DND-41 (cell line): ENCODE measurements around the gene OR52A1.
"Not testable (repeated sequence)": the region's sequence is repeated elsewhere in the genome, so short reads cannot be mapped to it uniquely, and the experiment has no call there.

Experiments used
- ATAC-seq: fragments of 200-7000 bp; cut with Tn5 transposase; 3 replicates; pipeline ENCODE4 v1.9.1; 2021; ENCODE audit warnings: low read depth; ENCODE audit not compliant: insufficient read depth
- DNase-seq: peaks from one replicate; pipeline ENCODE4 v3.0.0-alpha.2; 2020
- H2AFZ ChIP-seq: 2 replicates; pipeline ENCODE4 v1.6.0; 2012; ENCODE audit warnings: low read depth, low read length
- H3K27ac ChIP-seq: 2 replicates; pipeline ENCODE4 v1.5.1; 2012; ENCODE audit warnings: low read length, inconsistent platforms
- H3K27me3 ChIP-seq: fragments of 200-600 bp; sonication (generic); 2 replicates; pipeline ENCODE4 v1.6.0; 2012; ENCODE audit warnings: low read length, mild to moderate bottlenecking, inconsistent platforms; ENCODE audit not compliant: insufficient read depth, poor library complexity
- H3K36me3 ChIP-seq: 2 replicates; pipeline ENCODE4 v1.5.1; 2012; ENCODE audit warnings: low read length, inconsistent platforms; ENCODE audit not compliant: insufficient read depth
- H3K4me1 ChIP-seq: 2 replicates; pipeline ENCODE4 v1.5.1; 2012; ENCODE audit warnings: mild to moderate bottlenecking, low read length; ENCODE audit not compliant: insufficient read depth
- H3K4me2 ChIP-seq: 2 replicates; pipeline ENCODE4 v1.6.0; 2012; ENCODE audit warnings: mild to moderate bottlenecking, moderate library complexity, low read length, inconsistent platforms; ENCODE audit not compliant: insufficient read depth
- H3K4me3 ChIP-seq, 2 experiments: fragments of 200-600 bp in 1 of 2; shearing (Covaris generic) in 1 of 2; 2 replicates each; pipeline ENCODE4 v1.5.1; 2012 to 2016; ENCODE audit warnings: inconsistent platforms in 2 of 2, low read length in 2 of 2, mild to moderate bottlenecking in 2 of 2, low read depth in 1 of 2, moderate library complexity in 1 of 2
- H3K79me2 ChIP-seq: 2 replicates; pipeline ENCODE4 v1.6.0; 2012; ENCODE audit warnings: low read length, inconsistent platforms; ENCODE audit not compliant: insufficient read depth
- H3K9ac ChIP-seq: 2 replicates; pipeline ENCODE4 v1.6.0; 2012; ENCODE audit warnings: low read depth, mild to moderate bottlenecking, inconsistent platforms, low read length, moderate library complexity
- H3K9me3 ChIP-seq: 2 replicates; pipeline ENCODE4 v1.5.1; 2012; ENCODE audit warnings: low read length, moderate library complexity, mild to moderate bottlenecking, inconsistent platforms; ENCODE audit not compliant: insufficient read depth, severe bottlenecking
- H4K20me1 ChIP-seq: 2 replicates; pipeline ENCODE4 v1.6.0; 2012; ENCODE audit warnings: low read length; ENCODE audit not compliant: insufficient read depth
- EZH2 ChIP-seq: IDR thresholded peaks from 3 replicates; pipeline ENCODE4 v1.6.1; 2012; ENCODE audit warnings: borderline replicate concordance, low read depth, mild to moderate bottlenecking, moderate library complexity, low read length, inconsistent platforms; ENCODE audit not compliant: severe bottlenecking
- TF ChIP-seq, protein P1 (sequence below): IDR thresholded peaks from 2 replicates; pipeline ENCODE4 v1.5.1; 2012; ENCODE audit warnings: borderline replicate concordance, low read length, moderate library complexity, mild to moderate bottlenecking; ENCODE audit not compliant: poor library complexity, severe bottlenecking; ENCODE audit errors: extremely low read depth

The OR52A1 gene

DNA sequence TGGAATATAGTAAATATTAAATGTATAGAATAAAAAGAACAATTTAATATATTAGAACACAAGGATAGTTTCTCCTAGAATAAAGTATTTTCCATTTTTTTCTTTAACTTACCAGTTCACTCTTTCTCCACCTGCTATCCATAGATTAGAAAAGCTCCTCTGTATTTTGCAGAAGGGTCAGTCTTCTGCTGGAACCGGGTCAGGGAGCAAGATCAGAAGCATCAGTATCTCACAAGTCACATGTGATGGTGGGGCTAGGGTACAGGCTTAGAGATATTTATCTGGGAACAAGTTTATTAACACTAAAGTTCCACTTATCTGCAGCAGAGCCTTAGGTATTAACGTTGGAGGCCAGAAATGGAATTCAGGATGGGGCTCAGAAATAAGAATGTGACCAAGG, 17.3 kb upstream of the OR52A1 start:
- no peak for ATAC-seq
- no peak overlapping the region for H3K9ac ChIP-seq

DNA sequence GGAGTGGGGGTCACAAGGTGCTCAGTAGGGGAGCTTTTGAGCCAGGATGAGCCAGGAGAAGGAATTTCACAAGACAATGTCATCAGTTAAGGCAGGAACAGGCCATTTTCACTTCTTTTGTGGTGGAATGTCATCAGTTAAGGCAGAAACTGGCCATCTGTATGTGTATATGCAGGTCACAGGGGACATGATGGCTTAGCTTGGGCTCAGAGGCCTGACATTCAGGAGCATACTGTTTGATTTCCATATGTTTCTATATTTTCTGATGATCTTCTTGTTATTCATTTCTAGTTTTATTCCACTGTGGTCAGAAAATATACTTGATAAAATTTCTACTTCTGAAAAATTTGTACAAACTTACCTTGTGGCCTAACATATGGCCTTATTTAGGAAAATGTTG, 11.3 kb upstream of the OR52A1 start:
- H3K4me2 ChIP-seq, H3K4me1 ChIP-seq, H4K20me1 ChIP-seq, H3K36me3 ChIP-seq, H3K9me3 ChIP-seq, H3K4me3 ChIP-seq, DNase-seq, H3K27me3 ChIP-seq, H3K9ac ChIP-seq, H3K79me2 ChIP-seq, ATAC-seq, H2AFZ ChIP-seq, H3K27ac ChIP-seq: not testable (repeated sequence)

More for the DNA sequence above, 17.3 kb upstream of the OR52A1 start:
- Histone ChIP-seq H3K4me2 (no peak overlapping the region), H3K79me2 (no peaks in the 10 kb centered on the region), H2AFZ (no peak overlapping the region), H3K27ac (no peak overlapping the region), H3K27me3 (no peaks in the 10 kb centered on the region), H3K4me1 (no peaks in the 10 kb centered on the region), H3K9me3 (no peaks in the 10 kb centered on the region), H3K36me3 (no peaks in the 10 kb centered on the region), H3K4me3 (no peak overlapping the region), H4K20me1 (no peaks in the 10 kb centered on the region)
- TF ChIP-seq, protein P1, sequence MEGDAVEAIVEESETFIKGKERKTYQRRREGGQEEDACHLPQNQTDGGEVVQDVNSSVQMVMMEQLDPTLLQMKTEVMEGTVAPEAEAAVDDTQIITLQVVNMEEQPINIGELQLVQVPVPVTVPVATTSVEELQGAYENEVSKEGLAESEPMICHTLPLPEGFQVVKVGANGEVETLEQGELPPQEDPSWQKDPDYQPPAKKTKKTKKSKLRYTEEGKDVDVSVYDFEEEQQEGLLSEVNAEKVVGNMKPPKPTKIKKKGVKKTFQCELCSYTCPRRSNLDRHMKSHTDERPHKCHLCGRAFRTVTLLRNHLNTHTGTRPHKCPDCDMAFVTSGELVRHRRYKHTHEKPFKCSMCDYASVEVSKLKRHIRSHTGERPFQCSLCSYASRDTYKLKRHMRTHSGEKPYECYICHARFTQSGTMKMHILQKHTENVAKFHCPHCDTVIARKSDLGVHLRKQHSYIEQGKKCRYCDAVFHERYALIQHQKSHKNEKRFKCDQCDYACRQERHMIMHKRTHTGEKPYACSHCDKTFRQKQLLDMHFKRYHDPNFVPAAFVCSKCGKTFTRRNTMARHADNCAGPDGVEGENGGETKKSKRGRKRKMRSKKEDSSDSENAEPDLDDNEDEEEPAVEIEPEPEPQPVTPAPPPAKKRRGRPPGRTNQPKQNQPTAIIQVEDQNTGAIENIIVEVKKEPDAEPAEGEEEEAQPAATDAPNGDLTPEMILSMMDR = no peak
- TF ChIP-seq EZH2 = no peak
- DNase-seq = no peak

DNA sequence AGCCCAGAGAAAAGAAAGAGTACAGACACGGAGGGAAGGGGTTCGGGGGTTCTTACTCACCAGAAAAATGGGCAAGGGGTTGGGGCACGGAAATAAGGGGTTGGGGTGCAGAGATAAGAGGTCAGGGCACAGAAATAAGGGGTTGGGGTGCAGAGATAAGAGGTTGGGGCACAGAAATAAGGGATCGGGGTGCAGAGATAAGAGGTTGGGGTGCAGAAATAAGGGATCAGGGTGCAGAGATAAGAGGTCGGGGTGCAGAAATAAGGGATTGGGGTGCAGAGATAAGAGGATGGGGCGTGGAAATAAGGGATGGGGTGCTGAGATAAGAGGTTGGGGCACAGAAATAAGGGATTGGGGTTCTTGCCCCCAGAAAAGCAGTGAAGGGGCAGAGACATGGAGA, 10.2 kb upstream of the OR52A1 start:
- not testable (repeated sequence) for H3K9me3 ChIP-seq, H2AFZ ChIP-seq, DNase-seq, H3K4me3 ChIP-seq, H3K9ac ChIP-seq, H3K4me2 ChIP-seq, H3K36me3 ChIP-seq, H4K20me1 ChIP-seq, H3K79me2 ChIP-seq, ATAC-seq, H3K4me1 ChIP-seq, H3K27me3 ChIP-seq, H3K27ac ChIP-seq

DNA sequence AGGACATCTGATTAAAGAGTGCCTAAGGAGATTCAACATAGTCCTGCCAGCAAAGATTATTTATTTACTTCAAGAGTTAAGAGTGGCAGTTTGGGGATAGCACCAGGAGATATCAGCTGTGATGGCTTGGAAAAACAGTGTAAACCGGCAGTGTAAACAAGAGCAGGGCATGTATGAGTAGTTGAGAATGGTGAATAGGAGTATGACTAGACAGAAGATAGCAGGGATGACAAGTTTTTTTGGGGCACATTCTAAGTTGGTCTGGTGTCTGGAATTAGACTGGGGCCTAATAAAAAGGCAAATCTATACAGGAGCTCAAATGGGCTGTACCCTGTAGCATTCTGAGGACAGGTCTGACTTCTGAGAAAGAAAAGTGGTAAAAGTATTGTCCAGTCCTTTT, 6.5 kb upstream of the OR52A1 start:
- H3K36me3 ChIP-seq, H3K4me2 ChIP-seq, DNase-seq, H4K20me1 ChIP-seq, H3K9me3 ChIP-seq, H3K27me3 ChIP-seq, H3K9ac ChIP-seq, H2AFZ ChIP-seq, ATAC-seq, H3K27ac ChIP-seq, H3K79me2 ChIP-seq, H3K4me3 ChIP-seq, H3K4me1 ChIP-seq: not testable (repeated sequence)

DNA sequence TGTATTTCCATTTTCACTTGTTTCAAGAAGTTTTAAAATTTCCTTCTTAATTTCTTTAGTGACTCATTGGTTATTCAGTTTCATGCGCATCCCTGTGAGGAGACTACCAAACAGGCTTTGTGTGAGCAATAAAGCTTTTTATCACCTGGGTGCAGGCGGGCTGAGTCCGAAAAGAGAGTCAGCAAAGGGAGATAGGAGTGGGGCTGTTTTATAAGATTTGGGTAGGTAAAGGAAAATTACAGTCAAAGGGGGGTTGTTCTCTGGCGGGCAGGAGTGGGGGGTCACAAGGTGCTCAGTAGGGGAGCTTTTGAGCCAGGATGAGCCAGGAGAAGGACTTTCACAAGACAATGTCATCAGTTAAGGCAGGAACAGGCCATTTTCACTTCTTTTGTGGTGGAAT, 5.7 kb upstream of the OR52A1 start:
- H3K4me3 ChIP-seq, H3K9me3 ChIP-seq, H3K4me1 ChIP-seq, H3K27ac ChIP-seq, H3K36me3 ChIP-seq, H4K20me1 ChIP-seq, H3K4me2 ChIP-seq, H3K9ac ChIP-seq, DNase-seq, H2AFZ ChIP-seq, H3K79me2 ChIP-seq, ATAC-seq, H3K27me3 ChIP-seq: not testable (repeated sequence)
